Liver (tissue), 9 donors: Measurements from ENCODE around the gene MAPK7. TPM values are rescaled to one million over a fixed set of nuclear protein-coding genes. Genes with fewer than 3 reads are reported as not detected.

Experiments used
- DNase-seq: peaks from one replicate; pipeline ENCODE4 v3.0.0-alpha.2; 2017; ENCODE audit warnings: low spot score
- H3K27ac ChIP-seq, 2 donors: one replicate each; pipeline ENCODE4 v1.7.0; 2013; ENCODE audit warnings: inconsistent platforms in 2 of 2, low read length in 2 of 2, control low read depth in 1 of 2, low read depth in 1 of 2, mild to moderate bottlenecking in 1 of 2
- H3K27me3 ChIP-seq, 4 donors: one replicate each; pipeline versions ENCODE4 v1.6.1 to v1.7.0; 2013; ENCODE audit warnings: low read length in 3 of 4, inconsistent platforms in 1 of 4, mild to moderate bottlenecking in 1 of 4, moderate library complexity in 1 of 4; ENCODE audit not compliant: control insufficient read depth in 4 of 4, insufficient read depth in 4 of 4
- H3K36me3 ChIP-seq, 4 donors: one replicate each; pipeline versions ENCODE4 v1.6.1 to v1.7.0; 2013; ENCODE audit warnings: low read length in 3 of 4, mild to moderate bottlenecking in 3 of 4, low read depth in 1 of 4, moderate library complexity in 1 of 4; ENCODE audit not compliant: control insufficient read depth in 4 of 4, insufficient read depth in 3 of 4
- H3K4me1 ChIP-seq, 4 donors: one replicate each; pipeline versions ENCODE4 v1.6.1 to v1.7.0; 2013; ENCODE audit warnings: low read length in 3 of 4, mild to moderate bottlenecking in 3 of 4, moderate library complexity in 1 of 4; ENCODE audit not compliant: control insufficient read depth in 4 of 4, insufficient read depth in 4 of 4
- H3K4me3 ChIP-seq, 3 donors: one replicate each; pipeline versions ENCODE4 v1.6.1 to v1.7.0; 2013; ENCODE audit warnings: low read length in 3 of 3, control low read depth in 1 of 3, low read depth in 1 of 3, mild to moderate bottlenecking in 1 of 3
- H3K9ac ChIP-seq, 2 donors: one replicate each; pipeline ENCODE4 v1.7.0; 2013; ENCODE audit warnings: low read length in 2 of 2, mild to moderate bottlenecking in 2 of 2, moderate library complexity in 2 of 2, control low read depth in 1 of 2, low read depth in 1 of 2
- H3K9me3 ChIP-seq, 4 donors: one replicate each; pipeline versions ENCODE4 v1.6.1 to v1.7.0; 2013; ENCODE audit warnings: low read length in 3 of 4; ENCODE audit not compliant: control insufficient read depth in 4 of 4
- CTCF ChIP-seq: fragments of 150-350 bp; IDR thresholded peaks from 2 replicates; pipeline ENCODE4 v1.5.1; 2017; ENCODE audit warnings: improper control_type of control experiment, low read depth, low read length; ENCODE audit not compliant: missing input control
- FOXA1 ChIP-seq: IDR thresholded peaks from 2 replicates; pipeline ENCODE4 v1.6.1; 2016; ENCODE audit warnings: antibody characterized with exemption
- FOXA2 ChIP-seq: IDR thresholded peaks from 2 replicates; pipeline ENCODE4 v1.6.1; 2016; ENCODE audit warnings: antibody characterized with exemption
- GABPA ChIP-seq, 2 donors: IDR thresholded peaks in 1 of 2; conservative IDR thresholded peaks in 1 of 2; 2 replicates each; pipeline ENCODE4 v1.6.1; 2016; ENCODE audit warnings: antibody characterized with exemption in 2 of 2, mild to moderate bottlenecking in 1 of 2, moderate library complexity in 1 of 2
- HNF4G ChIP-seq: IDR thresholded peaks from 2 replicates; pipeline ENCODE4 v1.6.1; 2016; ENCODE audit warnings: antibody characterized with exemption
- JUND ChIP-seq, 2 donors: IDR thresholded peaks; 2 replicates each; pipeline ENCODE4 v1.6.1; 2016; ENCODE audit warnings: antibody characterized with exemption in 2 of 2
- MAX ChIP-seq: IDR thresholded peaks from 2 replicates; pipeline ENCODE4 v1.6.1; 2016; ENCODE audit warnings: antibody characterized with exemption
- NR2F2 ChIP-seq: IDR thresholded peaks from 2 replicates; pipeline ENCODE4 v1.6.1; 2016; ENCODE audit warnings: antibody characterized with exemption
- RAD21 ChIP-seq, 2 donors: IDR thresholded peaks; 2 replicates each; pipeline ENCODE4 v1.6.1; 2016; ENCODE audit warnings: antibody characterized with exemption in 2 of 2, mild to moderate bottlenecking in 2 of 2
- REST ChIP-seq: IDR thresholded peaks from 2 replicates; pipeline ENCODE4 v1.6.1; 2016; ENCODE audit warnings: antibody characterized with exemption, mild to moderate bottlenecking
- RXRA ChIP-seq, 2 donors: IDR thresholded peaks; 2 replicates each; pipeline ENCODE4 v1.6.1; 2017 to 2018; ENCODE audit warnings: antibody characterized with exemption in 2 of 2, mild to moderate bottlenecking in 1 of 2
- SP1 ChIP-seq: IDR thresholded peaks from 2 replicates; pipeline ENCODE4 v1.6.1; 2018; ENCODE audit warnings: antibody characterized with exemption, mild to moderate bottlenecking
- YY1 ChIP-seq: IDR thresholded peaks from 2 replicates; pipeline ENCODE4 v1.6.1; 2016; ENCODE audit warnings: antibody characterized with exemption, mild to moderate bottlenecking
- ZBTB33 ChIP-seq: IDR thresholded peaks from 2 replicates; pipeline ENCODE4 v1.6.1; 2016; ENCODE audit warnings: antibody characterized with exemption
- WGBS: extraction: QIAGEN DNeasy Blood & Tissue Kit; methylation state at CpG from one replicate; pipeline ENCODE4 v1.1.7; 2013; 5-methylcytosine and 5-hydroxymethylcytosine counted together
- polyA plus RNA-seq, 2 donors: library from polyadenylated mRNA; stranded (reverse) in 1 of 2; unstranded in 1 of 2; fragments of 200-250 nt in 1 of 2; fragments of >200 nt in 1 of 2; fragmentation: Nextera tagmentation in 1 of 2; extraction: Ambion mirVana in 1 of 2; gene quantifications; one replicate each; pipeline versions ENCODE4 v1.2.1 to v1.2.3, GENCODE V29; 2013 to 2015
- total RNA-seq, 2 donors: library from RNA; depleted of rRNA; stranded (reverse); fragments of >200 nt; gene quantifications; one replicate each; pipeline ENCODE4 v1.2.3, GENCODE V29; 2014
- donor health status: healthy.
- donor health status: healthy.
- donor health status: healthy.
- donor health status: healthy.
- donor health status: healthy.

The MAPK7 gene
- total and polyA plus RNA-seq, 4 donors = 3.4 to 8.8 (median 5.2) TPM

GRCh38 chr17:19421219-19421618 is 42.9 kb downstream of the MAPK7 start (continued):
- no peak for TF ChIP-seq ZBTB33

GRCh38 chr17:19421926-19422325 is 43.6 kb downstream of the MAPK7 start:
- Histone ChIP-seq H3K4me3 (no peak overlapping the region), H3K9me3 (no peaks in the 10 kb centered on the region), H3K27ac (no peak overlapping the region), H3K36me3 (no peaks in the 10 kb centered on the region), H3K9ac (no peak overlapping the region), H3K27me3 (peaks cover 0 to 2% (median 0%) of the 10 kb centered on the region in 4 donors), H3K4me1 (peaks cover 0 to 10% (median 6%) of the 10 kb centered on the region in 4 donors)
- DNase-seq = no peak
- 93% methylated on average over 6 of the region's 6 CpGs for WGBS
- TF ChIP-seq NR2F2 (no peak), REST (no peak), YY1 (no peak), MAX (no peak), GABPA (IDR thresholded peaks at IDR 0.05 in 1 of 2, conservative IDR thresholded peaks at IDR 0.05 in 1 of 2) (no peak), RAD21 (IDR thresholded peaks at IDR 0.05) (no peak), SP1 (no peak), CTCF (no peak), FOXA2 (no peak), HNF4G (no peak), FOXA1 (no peak), RXRA (IDR thresholded peaks at IDR 0.05) (no peak), JUND (IDR thresholded peaks at IDR 0.05) (no peak), ZBTB33 (no peak)
